ENCODE results near the gene ACR. TPM values are rescaled to one million over a fixed set of nuclear protein-coding genes. Genes with fewer than 3 reads are reported as not detected.

The ACR gene
- total RNA-seq, 2 donors from 2014 or later, result not detected

GRCh38 chr22:50705219-50705691 is 32.7 kb upstream of the ACR start:
- intact Hi-C loops (cut with DNase I), result no loop called here
- Histone ChIP-seq H3K36me3 (replicated peaks in 1 of 2; ENCODE audit: insufficient read depth in 1 of 2, low read depth in 2 of 2) (no peaks in the 10 kb centered on the region), H3K9me3 (no peaks in the 10 kb centered on the region), H3K4me3 (no peak overlapping the region), H3K27me3 (no peaks in the 10 kb centered on the region), H3K4me1 (no peaks in the 10 kb centered on the region), H3K27ac (no peak overlapping the region)
- 59 to 61% methylated on average over 7 to 23 of the region's 23 CpGs for WGBS, 2 donors
- DNase-seq (peak; percentile 25 to 58 (median 56)), ATAC-seq (peak; percentile 39)
- TF ChIP-seq CTCF (IDR thresholded peaks at IDR 0.05) (no peak), POLR2A (IDR thresholded peaks at IDR 0.05) (no peak)

GRCh38 chr22:50705851-50706351 is 32.1 kb upstream of the ACR start:
- H3K9me3 ChIP-seq, result no peaks in the 10 kb centered on the region
- TF ChIP-seq CTCF (IDR thresholded peaks at IDR 0.05) (no peak), POLR2A (IDR thresholded peaks at IDR 0.05) (no peak)
- H3K4me1 ChIP-seq, result no peaks in the 10 kb centered on the region
- DNase-seq (no peak), ATAC-seq (no peak)
- no peaks in the 10 kb centered on the region for H3K27me3 ChIP-seq
- no peaks in the 10 kb centered on the region for H3K36me3 ChIP-seq (replicated peaks in 1 of 2; ENCODE audit: insufficient read depth in 1 of 2, low read depth in 2 of 2)
- H3K4me3 ChIP-seq, result no peak overlapping the region
- intact Hi-C loops (cut with DNase I), result no loop called here
- WGBS, 2 donors, result 92 to 98% methylated on average over 10 to 24 of the region's 27 CpGs
- H3K27ac ChIP-seq, result no peak overlapping the region

- no peak for ATAC-seq
- no peaks in the 10 kb centered on the region for H3K36me3 ChIP-seq (replicated peaks in 1 of 2; ENCODE audit: insufficient read depth in 1 of 2, low read depth in 2 of 2)
- 92 to 94% methylated on average over 14 of the region's 14 CpGs for WGBS, 2 donors
- H3K27me3 ChIP-seq, result no peaks in the 10 kb centered on the region
- TF ChIP-seq POLR2A (IDR thresholded peaks at IDR 0.05), result no peak
- no peak for TF ChIP-seq CTCF (IDR thresholded peaks at IDR 0.05)
- no peaks in the 10 kb centered on the region for H3K4me1 ChIP-seq
- H3K9me3 ChIP-seq, result no peaks in the 10 kb centered on the region
- no peak overlapping the region for H3K27ac ChIP-seq
- DNase-seq, result no peak
- intact Hi-C loops (cut with DNase I), result no loop called here
- H3K4me3 ChIP-seq, result no peak overlapping the region
These were observed 31.4 kb upstream of the ACR start for GRCh38 chr22:50706481-50707125.

GRCh38 chr22:50708474-50708873 is 29.5 kb upstream of the ACR start:
- H3K9me3 ChIP-seq, result no peaks in the 10 kb centered on the region
- no peak for ATAC-seq
- intact Hi-C loops (cut with DNase I), result no loop called here
- H3K27me3 ChIP-seq, result no peaks in the 10 kb centered on the region
- no peak for DNase-seq
- no peak overlapping the region for H3K4me3 ChIP-seq
- no peaks in the 10 kb centered on the region for H3K36me3 ChIP-seq (replicated peaks in 1 of 2; ENCODE audit: insufficient read depth in 1 of 2, low read depth in 2 of 2)
- peaks cover 6% of the 10 kb centered on the region for H3K4me1 ChIP-seq
- no peak for TF ChIP-seq CTCF (IDR thresholded peaks at IDR 0.05)
- TF ChIP-seq POLR2A (IDR thresholded peaks at IDR 0.05), result no peak
- 89% methylated on average over 3 of the region's 3 CpGs for WGBS, 2 donors
- no peak overlapping the region for H3K27ac ChIP-seq

- Histone ChIP-seq H3K4me1 (peaks cover 10% of the 10 kb centered on the region), H3K27ac (no peak overlapping the region), H3K9me3 (no peaks in the 10 kb centered on the region), H3K4me3 (no peak overlapping the region), H3K36me3 (replicated peaks in 1 of 2; ENCODE audit: insufficient read depth in 1 of 2, low read depth in 2 of 2) (no peaks in the 10 kb centered on the region), H3K27me3 (no peaks in the 10 kb centered on the region)
- no peak for DNase-seq
- no peak for ATAC-seq
- WGBS, 2 donors, result 78 to 86% methylated on average over 6 of the region's 6 CpGs
- intact Hi-C loops (cut with DNase I), result no loop called here
- TF ChIP-seq POLR2A (IDR thresholded peaks at IDR 0.05) (no peak), CTCF (IDR thresholded peaks at IDR 0.05) (no peak)
These were observed 29.0 kb upstream of the ACR start for GRCh38 chr22:50708996-50709395.

Measured in body of pancreas (tissue), 4 donors.